H54 (cell line): ENCODE data around the gene MDM4.

Source experiments
- DNase-seq: peaks from one replicate; pipeline ENCODE4 v3.0.0; 2011; ENCODE audit warnings: low spot score, mixed read lengths; ENCODE audit not compliant: insufficient read length
- FAIRE-seq: peaks from 3 replicates; lab custom pipeline; 2011; peaks lifted over from hg19 to GRCh38; lab: Jason Lieb, UNC
- POLR2A ChIP-seq: IDR thresholded peaks from 2 replicates; pipeline ENCODE4 v1.6.1; 2011; ENCODE audit warnings: low read depth, mild to moderate bottlenecking, low read length

MDM4 gene

DNA sequence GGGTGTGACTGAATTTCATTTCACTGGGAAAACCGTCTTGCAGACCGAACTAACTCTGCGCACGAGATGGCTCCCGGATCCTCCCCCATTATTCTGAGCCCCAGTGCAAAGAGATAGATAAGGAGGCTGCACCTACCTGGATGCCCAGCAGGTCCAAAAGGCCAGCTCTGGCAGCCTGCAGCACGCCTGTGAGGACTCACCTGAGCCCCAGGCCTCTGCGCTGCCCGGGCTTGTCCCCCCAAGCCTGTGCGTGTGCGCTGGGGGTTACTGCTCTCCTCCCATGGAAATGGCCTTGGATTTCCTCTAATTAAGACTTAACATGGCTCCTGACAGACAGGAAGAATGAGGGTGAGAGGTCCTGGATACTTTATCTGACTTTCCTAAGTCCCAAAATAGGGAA, 83.4 kb downstream of the MDM4 start:
- FAIRE-seq (no peak), DNase-seq (no peak)
- TF ChIP-seq POLR2A, result no peak

GRCh38 chr1:204600203-204600602, 84.0 kb downstream of the MDM4 start:
- DNase-seq (no peak), FAIRE-seq (no peak)
- no peak for TF ChIP-seq POLR2A

- no peak for DNase-seq
- no peak for TF ChIP-seq POLR2A
Observed at GRCh38 chr1:204600968-204601367, 84.8 kb downstream of the MDM4 start.

GRCh38 chr1:204602111-204602579, 85.9 kb downstream of the MDM4 start:
- TF ChIP-seq POLR2A, result no peak
- FAIRE-seq, result no peak
- DNase-seq, result no peak

More at GRCh38 chr1:204600968-204601367, 84.8 kb downstream of the MDM4 start:
- no peak for FAIRE-seq

DNA sequence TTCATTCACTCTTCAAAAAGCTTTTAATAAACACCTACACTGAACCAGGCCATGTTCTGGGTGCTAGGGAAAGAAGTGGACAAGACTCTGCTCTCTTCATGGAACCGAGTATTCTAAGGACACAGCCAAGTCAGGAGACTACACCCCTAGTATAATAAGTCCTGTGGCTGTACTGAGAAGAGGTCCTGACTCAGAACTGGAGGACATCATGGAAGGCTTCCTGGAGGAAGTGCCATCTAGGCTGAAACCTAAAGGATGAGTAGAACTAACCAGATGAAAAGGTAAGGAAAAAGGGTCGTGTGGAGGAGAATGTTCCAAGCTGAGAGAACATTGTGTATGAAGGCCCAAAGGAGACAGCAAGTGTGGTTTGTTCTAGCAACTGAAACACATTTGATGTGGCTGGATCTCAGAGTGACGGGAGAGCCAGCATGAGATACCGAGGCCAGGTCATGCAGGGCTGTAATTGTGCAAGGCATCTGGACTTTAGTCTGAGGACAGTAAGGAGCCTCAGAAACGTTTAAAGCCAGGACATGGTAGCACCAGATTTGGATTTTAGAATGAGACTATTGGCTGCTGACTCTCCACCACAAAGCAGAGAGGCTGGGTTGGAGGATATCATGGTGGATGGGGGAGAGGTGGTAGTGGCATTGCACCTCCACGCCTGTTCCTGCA, 86.8 kb downstream of the MDM4 start:
- FAIRE-seq, result no peak
- DNase-seq, result no peak
- TF ChIP-seq POLR2A, result no peak

GRCh38 chr1:204605791-204606190, 89.6 kb downstream of the MDM4 start:
- no peak for DNase-seq
- TF ChIP-seq POLR2A, result no peak
- no peak for FAIRE-seq
